K562 (cell line): Measurements from ENCODE around the gene ZNF324B. TPM values are rescaled to one million over a fixed set of nuclear protein-coding genes. Genes with fewer than 3 reads are reported as not detected.

Source experiments
- CHD7 ChIP-seq: fragments of 200-600 bp; sonication (generic); IDR thresholded peaks from one replicate; pipeline ENCODE4 v1.6.1; 2012; ENCODE audit warnings: mild to moderate bottlenecking, low read depth, low read length, inconsistent platforms
- RNF219 ChIP-seq: fragments of 250-450 bp; sonication (Bioruptor Pico); IDR thresholded peaks from 2 replicates; pipeline ENCODE4 v1.5.0; 2022; ENCODE audit warnings: mild to moderate bottlenecking
- XRCC5 ChIP-seq: fragments of 200-400 bp; formaldehyde crosslinking; IDR thresholded peaks from 2 replicates; pipeline ENCODE4 v1.6.1; 2017; ENCODE audit warnings: low read depth, mild to moderate bottlenecking, low read length
- ZNF253 ChIP-seq: fragments of 250-450 bp; sonication (Bioruptor Pico); conservative IDR thresholded peaks from 2 replicates; pipeline ENCODE4 v1.6.1; 2021; ENCODE audit warnings: mild to moderate bottlenecking
- ZNF449 ChIP-seq: fragments of 250-450 bp; sonication (Bioruptor Pico); IDR thresholded peaks from 2 replicates; pipeline ENCODE4 v1.8.0; 2022; ENCODE audit warnings: moderate library complexity, mild to moderate bottlenecking, inconsistent platforms
- ZNF79 ChIP-seq: fragments of 250-450 bp; sonication (Bioruptor Pico); IDR thresholded peaks from 2 replicates; pipeline ENCODE4 v1.4.0; 2020; ENCODE audit warnings: low read depth, mild to moderate bottlenecking, moderate library complexity
- polyA plus RNA-seq, 8 experiments: library from polyadenylated mRNA; depleted of rRNA in 4 of 8; stranded (reverse) in 5 of 8; unstranded in 3 of 8; fragments of >200 nt; fragmentation: Nextera tagmentation in 2 of 8; fragmentation: Illumina TruSeq in 1 of 8; extraction: Ambion mirVana in 2 of 8; extraction: Trizol in 1 of 8; gene quantifications; 2 replicates each; pipeline versions ENCODE4 v1.2.1 to v1.2.3, GENCODE V29; 2011 to 2014; ENCODE audit warnings: inconsistent platforms in 1 of 8, missing spikeins in 1 of 8
- total RNA-seq, 7 experiments: library from RNA; depleted of rRNA in 6 of 7; stranded (reverse); fragments of >200 nt in 6 of 7; fragmentation: Illumina TruSeq in 2 of 7; extraction: Trizol in 2 of 7; gene quantifications; 2 replicates each; pipeline versions ENCODE4 v1.2.1 to v1.2.3, GENCODE V29; 2011 to 2021; ENCODE audit warnings: low replicate concordance in 1 of 7

ZNF324B gene
- total and polyA plus RNA-seq, 9 of the 15 experiments (the other 6 are each of a cell fraction or from before 2014, with no cell fraction given): 0.20 to 13.5 (median 5.7) TPM

GRCh38 chr19:58499021-58499927, 47.9 kb downstream of the ZNF324B start (continued):
- TF ChIP-seq CHD7: peak; percentile 50
- TF ChIP-seq ZNF253 (CRISPR knock-in tag): no peak
- TF ChIP-seq XRCC5: peak; percentile 98
- TF ChIP-seq ZNF449: no peak
- TF ChIP-seq ZNF79 (CRISPR knock-in tag): no peak
- no peak for TF ChIP-seq RNF219 (CRISPR knock-in tag)
